B cell (primary cell): ENCODE measurements around the gene ESCO1. TPM values are rescaled to one million over a fixed set of nuclear protein-coding genes. Genes with fewer than 3 reads are reported as not detected.

Experiments
- ATAC-seq: fragments of 200-7000 bp; cut with Tn5 transposase; one replicate; pipeline ENCODE4 v1.10.0; 2021; ENCODE audit warnings: low read depth, mild to moderate bottlenecking, moderate number of reproducible peaks, moderate library complexity
- CTCF ChIA-PET: fragments of 350-600 bp; sonication (Branson Sonifier 250); formaldehyde crosslinking; loops from one replicate; lab custom pipeline; 2021; ENCODE audit warnings: antibody characterized with exemption, inconsistent platforms; lab: Charles Lee
- POLR2A ChIA-PET: fragments of 350-600 bp; sonication (Branson Sonifier 250); formaldehyde crosslinking; loops from one replicate; lab custom pipeline; 2021; ENCODE audit warnings: antibody characterized with exemption; lab: Charles Lee
- DNase-seq: peaks from one replicate; pipeline ENCODE4 v3.0.0; 2013
- H2AFZ ChIP-seq: 2 replicates; pipeline ENCODE4 v1.6.1; 2012; ENCODE audit warnings: mild to moderate bottlenecking, low read depth, low read length; ENCODE audit not compliant: insufficient read depth, poor library complexity, severe bottlenecking
- H3K27ac ChIP-seq, 2 donors: 1 replicate in 1 of 2; 2 replicates in 1 of 2; pipeline ENCODE4 v1.5.1; 2012 to 2013; ENCODE audit warnings: low read length in 2 of 2, mild to moderate bottlenecking in 2 of 2, moderate library complexity in 1 of 2
- H3K27me3 ChIP-seq, 4 experiments: fragments of 200-600 bp in 1 of 4; sonication (generic) in 1 of 4; replicated peaks in 1 of 4; 1 replicate in 2 of 4; 2 replicates in 2 of 4; pipeline versions ENCODE4 v1.6.1 to v1.7.0; 2013 to 2016; ENCODE audit warnings: low read length in 3 of 4, mild to moderate bottlenecking in 2 of 4, mixed read lengths in 1 of 4, moderate library complexity in 1 of 4; ENCODE audit not compliant: insufficient read depth in 4 of 4, control insufficient read depth in 3 of 4; ENCODE audit errors: control extremely low read depth in 1 of 4
- H3K36me3 ChIP-seq, 2 experiments: replicated peaks in 1 of 2; 1 replicate in 1 of 2; 2 replicates in 1 of 2; pipeline versions ENCODE4 v1.6.1 to v1.7.1; 2013; ENCODE audit warnings: low read length in 1 of 2; ENCODE audit not compliant: insufficient read depth in 2 of 2, control insufficient read depth in 1 of 2; ENCODE audit errors: control extremely low read depth in 1 of 2, extremely low read depth in 1 of 2
- H3K4me1 ChIP-seq, 2 donors: fragments of 200-600 bp in 1 of 2; sonication (generic) in 1 of 2; 1 replicate in 1 of 2; 2 replicates in 1 of 2; pipeline versions ENCODE4 v1.5.1 to v1.6.1; 2013 to 2017; ENCODE audit warnings: low read length in 2 of 2; ENCODE audit not compliant: control insufficient read depth in 2 of 2, insufficient read depth in 2 of 2
- H3K4me2 ChIP-seq: replicated peaks from 2 replicates; pipeline ENCODE3; 2012; ENCODE audit warnings: mild to moderate bottlenecking, low read depth, low read length; ENCODE audit not compliant: poor library complexity, severe bottlenecking
- H3K4me3 ChIP-seq, 5 experiments: fragments of 200-600 bp in 1 of 5; sonication (generic) in 1 of 5; 1 replicate in 3 of 5; 2 replicates in 2 of 5; pipeline versions ENCODE4 v1.5.1 to v1.7.0; 2011 to 2016; ENCODE audit warnings: low read length in 4 of 5, mild to moderate bottlenecking in 4 of 5, low read depth in 2 of 5, control low read depth in 1 of 5, moderate library complexity in 1 of 5; ENCODE audit not compliant: insufficient read depth in 1 of 5; ENCODE audit errors: control extremely low read depth in 1 of 5, extremely low read depth in 1 of 5
- H3K79me2 ChIP-seq: fragments of 200-600 bp; sonication (generic); one replicate; pipeline ENCODE4 v1.6.0; 2016; ENCODE audit warnings: low read length; ENCODE audit not compliant: control insufficient read depth, insufficient read depth
- H3K9ac ChIP-seq: fragments of 200-600 bp; sonication (generic); 2 replicates; pipeline ENCODE4 v1.6.1; 2017; ENCODE audit warnings: mild to moderate bottlenecking, low read length, moderate library complexity
- H3K9me3 ChIP-seq, 3 donors: one replicate each; pipeline versions ENCODE4 v1.6.1 to v1.7.1; 2013; ENCODE audit warnings: low read length in 2 of 3; ENCODE audit not compliant: control insufficient read depth in 2 of 3, insufficient read depth in 1 of 3; ENCODE audit errors: control extremely low read depth in 1 of 3
- H4K20me1 ChIP-seq: 2 replicates; pipeline ENCODE4 v1.6.0; 2012; ENCODE audit warnings: mild to moderate bottlenecking, low read length; ENCODE audit not compliant: insufficient read depth, control insufficient read depth, poor library complexity, severe bottlenecking
- H3K27ac Mint-ChIP-seq: one replicate; pipeline ENCODE4 v1.8.0; 2021; ENCODE audit warnings: mixed read lengths
- H3K27me3 Mint-ChIP-seq: one replicate; pipeline ENCODE4 v1.8.0; 2021; ENCODE audit warnings: mixed read lengths
- H3K4me1 Mint-ChIP-seq: one replicate; pipeline ENCODE4 v1.8.0; 2021; ENCODE audit warnings: mixed read lengths
- H3K4me3 Mint-ChIP-seq: one replicate; pipeline ENCODE4 v1.8.0; 2021; ENCODE audit warnings: mixed read lengths
- H3K9me3 Mint-ChIP-seq: one replicate; pipeline ENCODE4 v1.8.0; 2022; ENCODE audit warnings: mixed read lengths; ENCODE audit not compliant: insufficient read depth
- CTCF ChIP-seq: fragments of 200-600 bp; IDR thresholded peaks from one replicate; pipeline ENCODE4 v1.8.0; 2022; ENCODE audit warnings: antibody characterized with exemption, mild to moderate bottlenecking
- EZH2 ChIP-seq: IDR thresholded peaks from 2 replicates; pipeline ENCODE4 v1.6.1; 2012; ENCODE audit warnings: borderline replicate concordance, low read depth, mild to moderate bottlenecking, moderate library complexity, low read length; ENCODE audit not compliant: insufficient read depth, poor library complexity, severe bottlenecking
- WGBS: methylation state at CpG from one replicate; pipeline ENCODE4 v1.1.5; 2013; ENCODE audit warnings: missing lambda C conversion rate; ENCODE audit not compliant: insufficient coverage; 5-methylcytosine and 5-hydroxymethylcytosine counted together
- intact Hi-C: fragments of 100-400 bp; cut with micrococcal nuclease; formaldehyde crosslinking; loops from one replicate; pipeline ENCODE4 v1.10.0; 2022
- polyA plus RNA-seq: library from polyadenylated mRNA; depleted of rRNA; stranded (reverse); fragments of >200 nt; gene quantifications from 2 replicates; pipeline ENCODE4 v1.2.3, GENCODE V29; 2012
- total RNA-seq, 2 donors: library from RNA; stranded (reverse); fragments of 120-200 nt in 1 of 2; gene quantifications; 1 replicate in 1 of 2; 2 replicates in 1 of 2; pipeline versions ENCODE4 v1.2.3 to v1.2.4, GENCODE V29; 2013 to 2022

Gene ESCO1
- total and polyA plus RNA-seq, 2 donors (not counting 1 experiment from before 2014, with no cell fraction given), result 8.5 to 30.0 TPM

DNA sequence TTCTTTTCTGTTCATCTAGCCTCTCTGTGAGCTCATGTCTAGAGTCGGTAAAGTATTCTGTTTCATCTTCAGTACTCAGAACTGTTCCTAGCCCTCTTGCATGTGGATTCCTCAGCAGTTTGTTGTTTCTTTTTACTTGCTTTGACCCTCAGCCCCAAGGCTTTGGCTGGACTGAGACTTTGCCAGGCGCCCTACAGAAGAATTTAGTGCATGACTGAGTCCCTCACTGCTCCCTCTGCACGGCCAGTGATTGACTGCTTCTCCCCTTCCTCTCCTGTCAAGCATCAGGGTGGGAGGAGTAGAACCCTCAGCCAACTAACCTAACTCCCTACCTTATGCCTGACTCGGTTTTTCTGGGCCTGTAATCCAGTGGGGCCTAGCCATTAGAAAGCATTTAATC, 109.8 kb downstream of the ESCO1 start:
- Histone ChIP-seq H4K20me1 (no peaks in the 10 kb centered on the region), H3K4me3 (no peak overlapping the region), H3K4me2 (no peak overlapping the region), H3K36me3 (no peaks in the 10 kb centered on the region), H3K9me3 (no peaks in the 10 kb centered on the region), H3K9ac (no peak overlapping the region), H3K79me2 (no peaks in the 10 kb centered on the region), H2AFZ (no peak overlapping the region), H3K4me1 (no peaks in the 10 kb centered on the region), H3K27me3 (no peaks in the 10 kb centered on the region), H3K27ac (no peak overlapping the region)
- H3K9me3 Mint-ChIP-seq, result no peaks in the 10 kb centered on the region
- H3K4me1 Mint-ChIP-seq, result no peaks in the 10 kb centered on the region
- ChIA-PET POLR2A (no interaction called here), CTCF (interaction anchor here (1.5 to 1.8 kb wide), 2 partner anchors 466 to 469 kb away, joined by 5 to 6 read pairs; no protein-coding TSS in a partner anchor)
- TF ChIP-seq EZH2 (no peak), CTCF (no peak)
- H3K4me3 Mint-ChIP-seq, result no peak overlapping the region
- peaks cover 2% of the 10 kb centered on the region for H3K27me3 Mint-ChIP-seq
- no peak overlapping the region for H3K27ac Mint-ChIP-seq
- intact Hi-C loops, result no loop called here
- DNase-seq, result no peak
- ATAC-seq, result no peak
- WGBS, result 92% methylated on average over 2 of the region's 4 CpGs

GRCh38 chr18:21489919-21490495, 110.5 kb downstream of the ESCO1 start:
- ChIA-PET CTCF (interaction anchor here (1.3 to 3.5 kb wide), 4 partner anchors 361 to 470 kb away, joined by 4 to 26 read pairs (median 4); no protein-coding TSS in a partner anchor), POLR2A (no interaction called here)
- WGBS, result 97% methylated on average over 10 of the region's 15 CpGs

More at GRCh38 chr18:21489919-21490495, 110.5 kb downstream of the ESCO1 start:
- H3K9me3 Mint-ChIP-seq, result no peaks in the 10 kb centered on the region
- H3K27ac Mint-ChIP-seq, result no peak overlapping the region
- DNase-seq, result no peak
- intact Hi-C loops, result loop anchor here (5.0 kb wide), 1 partner anchor 1212 kb away; no protein-coding TSS in a partner anchor
- Histone ChIP-seq H3K36me3 (no peaks in the 10 kb centered on the region), H4K20me1 (no peaks in the 10 kb centered on the region), H3K4me3 (no peak overlapping the region), H2AFZ (no peak overlapping the region), H3K27ac (no peak overlapping the region), H3K27me3 (no peaks in the 10 kb centered on the region), H3K4me2 (no peak overlapping the region), H3K4me1 (no peaks in the 10 kb centered on the region), H3K79me2 (no peaks in the 10 kb centered on the region), H3K9ac (no peak overlapping the region), H3K9me3 (no peaks in the 10 kb centered on the region)
- H3K4me3 Mint-ChIP-seq, result no peak overlapping the region
- no peak for TF ChIP-seq EZH2
- TF ChIP-seq CTCF, result no peak
- H3K4me1 Mint-ChIP-seq, result no peaks in the 10 kb centered on the region
- peaks cover 2% of the 10 kb centered on the region for H3K27me3 Mint-ChIP-seq
- ATAC-seq, result no peak
